OCI-M1 (cell line): ENCODE results near the gene BRD4.

ENCODE experiments used
- DNase-seq: peaks from one replicate; lab custom pipeline; 2025; lab: John Stamatoyannopoulos, UW

BRD4 gene

GRCh38 chr19:15313649-15314279 is 18.6 kb downstream of the BRD4 start:
- DNase-seq, result no peak

- DNase-seq, result no peak
Measured at GRCh38 chr19:15307169-15307568, 25.2 kb downstream of the BRD4 start.

- no peak for DNase-seq
Measured at GRCh38 chr19:15305582-15306334, 26.6 kb downstream of the BRD4 start.

- DNase-seq, result no peak
Measured at GRCh38 chr19:15304140-15304705, 28.1 kb downstream of the BRD4 start.

- no peak for DNase-seq
Measured at GRCh38 chr19:15303105-15303780, 29.1 kb downstream of the BRD4 start.

- peak; percentile 93 for DNase-seq
Measured at GRCh38 chr19:15300533-15301197, 31.7 kb downstream of the BRD4 start.

- DNase-seq, result no peak
Measured at GRCh38 chr19:15299568-15300409, 32.5 kb downstream of the BRD4 start.

GRCh38 chr19:15298847-15299567 is 33.3 kb downstream of the BRD4 start:
- no peak for DNase-seq

- DNase-seq, result peak; percentile 75
Measured at GRCh38 chr19:15297416-15298224, 34.7 kb downstream of the BRD4 start.

GRCh38 chr19:15296841-15297415 is 35.4 kb downstream of the BRD4 start:
- no peak for DNase-seq

GRCh38 chr19:15296353-15296752 is 36.0 kb downstream of the BRD4 start:
- no peak for DNase-seq

- no peak for DNase-seq
Measured at GRCh38 chr19:15294561-15294990, 37.8 kb downstream of the BRD4 start.

- DNase-seq, result no peak
Measured at GRCh38 chr19:15293781-15294491, 38.4 kb downstream of the BRD4 start.

- peak; percentile 54 for DNase-seq
Measured at GRCh38 chr19:15292847-15293582, 39.3 kb downstream of the BRD4 start.

GRCh38 chr19:15292140-15292539 is 40.2 kb downstream of the BRD4 start:
- DNase-seq, result no peak

GRCh38 chr19:15291548-15292021 is 40.8 kb downstream of the BRD4 start:
- DNase-seq, result peak; percentile 76

GRCh38 chr19:15291089-15291488 is 41.2 kb downstream of the BRD4 start:
- no peak for DNase-seq

GRCh38 chr19:15290166-15290565 is 42.2 kb downstream of the BRD4 start:
- no peak for DNase-seq
